CD14-positive monocyte (primary cell): Measurements from ENCODE around the gene CACNA1E. TPM values are rescaled to one million over a fixed set of nuclear protein-coding genes. Genes with fewer than 3 reads are reported as not detected.

Source experiments
- DNase-seq, 3 donors: peaks; one replicate each; pipeline ENCODE4 v3.0.0-alpha.2; 2011 to 2022
- H2AFZ ChIP-seq: 2 replicates; pipeline ENCODE4 v1.6.0; 2012; ENCODE audit warnings: mild to moderate bottlenecking, low read depth, low read length, inconsistent platforms; ENCODE audit not compliant: insufficient read depth, poor library complexity, severe bottlenecking
- H3K27ac ChIP-seq, 2 donors: 1 replicate in 1 of 2; 2 replicates in 1 of 2; pipeline ENCODE4 v1.5.1; 2012 to 2013; ENCODE audit warnings: low read length in 2 of 2, control low read depth in 1 of 2, inconsistent platforms in 1 of 2, low read depth in 1 of 2, mild to moderate bottlenecking in 1 of 2
- H3K27me3 ChIP-seq, 2 donors: one replicate each; pipeline versions ENCODE4 v1.6.0 to v1.6.1; 2011 to 2013; ENCODE audit warnings: low read length in 2 of 2; ENCODE audit not compliant: control insufficient read depth in 2 of 2, insufficient read depth in 2 of 2
- H3K36me3 ChIP-seq, 2 donors: replicated peaks in 1 of 2; 1 replicate in 1 of 2; 2 replicates in 1 of 2; pipeline versions ENCODE4 v1.5.1 to v1.6.1; 2012 to 2013; ENCODE audit warnings: low read length in 2 of 2, control low read depth in 1 of 2, inconsistent platforms in 1 of 2, mild to moderate bottlenecking in 1 of 2; ENCODE audit not compliant: insufficient read depth in 2 of 2, control insufficient read depth in 1 of 2
- H3K4me1 ChIP-seq, 2 donors: 1 replicate in 1 of 2; 2 replicates in 1 of 2; pipeline versions ENCODE4 v1.5.1 to v1.6.1; 2012 to 2013; ENCODE audit warnings: low read length in 2 of 2, control low read depth in 1 of 2, inconsistent platforms in 1 of 2, mild to moderate bottlenecking in 1 of 2, moderate library complexity in 1 of 2; ENCODE audit not compliant: insufficient read depth in 2 of 2, control insufficient read depth in 1 of 2
- H3K4me2 ChIP-seq: replicated peaks from 2 replicates; pipeline ENCODE3; 2012; ENCODE audit warnings: low read length, moderate library complexity, mild to moderate bottlenecking; ENCODE audit not compliant: poor library complexity, severe bottlenecking; ENCODE audit errors: extremely low read depth
- H3K4me3 ChIP-seq, 3 experiments: fragments of 200-600 bp in 1 of 3; sonication (generic) in 1 of 3; replicated peaks in 1 of 3; 1 replicate in 2 of 3; 2 replicates in 1 of 3; pipeline ENCODE4 v1.5.1; 2011 to 2013; ENCODE audit warnings: low read length in 3 of 3, mild to moderate bottlenecking in 3 of 3, control low read depth in 2 of 3, low read depth in 2 of 3, inconsistent platforms in 1 of 3, moderate library complexity in 1 of 3
- H3K79me2 ChIP-seq: 2 replicates; pipeline ENCODE4 v1.6.0; 2012; ENCODE audit warnings: mild to moderate bottlenecking, control low read depth, inconsistent platforms, low read length, moderate library complexity; ENCODE audit not compliant: insufficient read depth
- H3K9ac ChIP-seq: 2 replicates; pipeline ENCODE4 v1.6.0; 2017; ENCODE audit warnings: low read length, mild to moderate bottlenecking; ENCODE audit not compliant: insufficient read depth, poor library complexity, severe bottlenecking
- H3K9me3 ChIP-seq, 2 donors: replicated peaks in 1 of 2; 1 replicate in 1 of 2; 2 replicates in 1 of 2; pipeline versions ENCODE4 v1.5.1 to v1.6.1; 2012 to 2013; ENCODE audit warnings: low read length in 2 of 2, control low read depth in 1 of 2; ENCODE audit not compliant: control insufficient read depth in 1 of 2, insufficient read depth in 1 of 2
- H4K20me1 ChIP-seq: 2 replicates; pipeline ENCODE4 v1.6.0; 2012; ENCODE audit warnings: mild to moderate bottlenecking, low read length, control low read depth, moderate library complexity; ENCODE audit not compliant: insufficient read depth
- H3K27ac Mint-ChIP-seq, 7 donors: one replicate each; pipeline ENCODE4 v1.8.0; 2020; ENCODE audit warnings: mild to moderate bottlenecking in 7 of 7, mixed read lengths in 7 of 7, moderate library complexity in 6 of 7, inconsistent platforms in 2 of 7
- H3K27me3 Mint-ChIP-seq, 3 donors: one replicate each; pipeline ENCODE4 v1.8.0; 2021 to 2022; ENCODE audit warnings: low read depth in 3 of 3, mild to moderate bottlenecking in 3 of 3, mixed read lengths in 3 of 3, moderate library complexity in 3 of 3, inconsistent platforms in 1 of 3
- H3K36me3 Mint-ChIP-seq, 2 donors: one replicate each; pipeline ENCODE4 v1.8.0; 2020; ENCODE audit warnings: mixed read lengths in 2 of 2, inconsistent platforms in 1 of 2, mild to moderate bottlenecking in 1 of 2
- H3K4me1 Mint-ChIP-seq: one replicate; pipeline ENCODE4 v1.8.0; 2020; ENCODE audit warnings: mild to moderate bottlenecking, mixed read lengths
- H3K4me3 Mint-ChIP-seq, 2 donors: one replicate each; pipeline ENCODE4 v1.8.0; 2020; ENCODE audit warnings: mild to moderate bottlenecking in 2 of 2, mixed read lengths in 2 of 2, moderate library complexity in 1 of 2
- H3K9me3 Mint-ChIP-seq, 7 donors: one replicate each; pipeline ENCODE4 v1.8.0; 2020 to 2022; ENCODE audit warnings: mixed read lengths in 7 of 7, mild to moderate bottlenecking in 6 of 7, moderate library complexity in 6 of 7, inconsistent platforms in 2 of 7
- WGBS: methylation state at CpG from one replicate; pipeline ENCODE4 v1.1.5; 2013; ENCODE audit warnings: missing lambda C conversion rate; ENCODE audit not compliant: insufficient coverage; 5-methylcytosine and 5-hydroxymethylcytosine counted together
- intact Hi-C, 2 donors: fragments of 100-400 bp; cut with micrococcal nuclease; formaldehyde crosslinking; loops; one replicate each; pipeline versions ENCODE4 v1.15.0 to v1.15.1; 2023
- polyA plus RNA-seq, 3 donors: library from polyadenylated mRNA; depleted of rRNA in 1 of 3; unstranded in 2 of 3; stranded (reverse) in 1 of 3; fragments of 300-500 nt in 2 of 3; fragments of >200 nt in 1 of 3; fragmentation: Illumina TruSeq in 2 of 3; gene quantifications; 1 replicate in 2 of 3; 2 replicates in 1 of 3; pipeline ENCODE4 v1.2.3, GENCODE V29; 2012 to 2021
- small RNA-seq: library from RNA; depleted of rRNA; stranded (forward); fragments of <200 nt; gene quantifications from one replicate; pipeline ENCODE3, GENCODE V24; 2012; ENCODE audit warnings: low read depth; ENCODE audit not compliant: insufficient read length
- TF ChIP-seq, protein P1 (sequence below): fragments of 200-600 bp; IDR thresholded peaks from one replicate; pipeline ENCODE4 v1.8.0; 2022; ENCODE audit warnings: antibody characterized with exemption, mild to moderate bottlenecking

The CACNA1E gene
- polyA plus RNA-seq, 3 donors, result 0.04 TPM; not detected in 2

DNA sequence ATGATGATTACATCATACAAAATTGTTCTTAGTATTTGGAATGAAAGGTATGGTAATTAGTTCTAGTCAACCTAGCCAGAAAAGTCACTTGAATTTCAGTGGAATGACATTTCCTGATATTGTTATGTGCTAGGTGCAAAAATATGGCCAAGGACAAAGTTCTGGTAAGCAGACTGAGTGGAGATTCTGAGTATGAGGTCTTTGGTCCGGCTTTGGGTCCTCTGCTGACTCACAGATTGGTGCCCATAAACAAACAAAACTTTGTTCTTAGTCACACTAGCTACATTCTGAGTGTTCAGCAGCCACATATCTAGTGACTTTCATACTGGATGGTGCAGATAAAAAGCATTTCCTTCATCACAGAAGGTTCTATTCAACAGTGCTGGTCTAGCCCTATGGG is 372.1 kb downstream of the CACNA1E start:
- no peak overlapping the region for H3K4me2 ChIP-seq
- H3K4me1 ChIP-seq, result no peaks in the 10 kb centered on the region
- no peak overlapping the region for H3K27ac ChIP-seq
- no peak overlapping the region for H2AFZ ChIP-seq
- no peak for DNase-seq
- Mint-ChIP-seq H3K9me3 (peaks cover 2 to 17% (median 6%) of the 10 kb centered on the region in 7 donors), H3K27me3 (peaks cover 0 to 2% (median 2%) of the 10 kb centered on the region in 3 donors), H3K36me3 (no peaks in the 10 kb centered on the region), H3K4me1 (no peaks in the 10 kb centered on the region), H3K4me3 (no peak overlapping the region), H3K27ac (no peak overlapping the region)
- no peaks in the 10 kb centered on the region for H3K27me3 ChIP-seq
- TF ChIP-seq, protein P1, sequence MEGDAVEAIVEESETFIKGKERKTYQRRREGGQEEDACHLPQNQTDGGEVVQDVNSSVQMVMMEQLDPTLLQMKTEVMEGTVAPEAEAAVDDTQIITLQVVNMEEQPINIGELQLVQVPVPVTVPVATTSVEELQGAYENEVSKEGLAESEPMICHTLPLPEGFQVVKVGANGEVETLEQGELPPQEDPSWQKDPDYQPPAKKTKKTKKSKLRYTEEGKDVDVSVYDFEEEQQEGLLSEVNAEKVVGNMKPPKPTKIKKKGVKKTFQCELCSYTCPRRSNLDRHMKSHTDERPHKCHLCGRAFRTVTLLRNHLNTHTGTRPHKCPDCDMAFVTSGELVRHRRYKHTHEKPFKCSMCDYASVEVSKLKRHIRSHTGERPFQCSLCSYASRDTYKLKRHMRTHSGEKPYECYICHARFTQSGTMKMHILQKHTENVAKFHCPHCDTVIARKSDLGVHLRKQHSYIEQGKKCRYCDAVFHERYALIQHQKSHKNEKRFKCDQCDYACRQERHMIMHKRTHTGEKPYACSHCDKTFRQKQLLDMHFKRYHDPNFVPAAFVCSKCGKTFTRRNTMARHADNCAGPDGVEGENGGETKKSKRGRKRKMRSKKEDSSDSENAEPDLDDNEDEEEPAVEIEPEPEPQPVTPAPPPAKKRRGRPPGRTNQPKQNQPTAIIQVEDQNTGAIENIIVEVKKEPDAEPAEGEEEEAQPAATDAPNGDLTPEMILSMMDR, result no peak
- WGBS, result no CpG with 5 or more reads among the region's 1 CpG
- H3K36me3 ChIP-seq, result no peaks in the 10 kb centered on the region
- intact Hi-C loops, result no loop called here
- H4K20me1 ChIP-seq, result no peaks in the 10 kb centered on the region
- H3K4me3 ChIP-seq, result no peak overlapping the region
- no peak overlapping the region for H3K9ac ChIP-seq
- H3K9me3 ChIP-seq, result peaks cover 0 to 4% of the 10 kb centered on the region in 2 donors
- H3K79me2 ChIP-seq, result no peaks in the 10 kb centered on the region

Small RNAs within 50 kb of the gene (small RNA-seq; reads per million reads assigned to genes)
- gene RF00017 (not detected), gene RNA5SP70 (not detected)
